NCI-H345 (cell line): Measurements from ENCODE around the gene NMRK2.

ENCODE experiments used
- DNase-seq: peaks from one replicate; lab custom pipeline; 2025; lab: John Stamatoyannopoulos, UW

NMRK2 gene

GRCh38 chr19:3981736-3982681 lies 49.1 kb downstream of the NMRK2 start:
- DNase-seq = no peak

GRCh38 chr19:3982701-3983541 lies 50.1 kb downstream of the NMRK2 start:
- DNase-seq = no peak

- DNase-seq = no peak
These were observed 50.7 kb downstream of the NMRK2 start for GRCh38 chr19:3983542-3983914.

GRCh38 chr19:3983936-3984583 lies 51.2 kb downstream of the NMRK2 start:
- DNase-seq = no peak

- no peak for DNase-seq
These were observed 51.7 kb downstream of the NMRK2 start for GRCh38 chr19:3984584-3984907.

GRCh38 chr19:3984908-3985642 lies 52.2 kb downstream of the NMRK2 start, which contains the start of gene EEF2:
Gene EEF2 (minus strand): TSS chr19:3985463. CDS start chr19:3985380, 83 bp downstream.
- DNase-seq = peak; percentile 92

GRCh38 chr19:3985643-3986259 lies 52.9 kb downstream of the NMRK2 start:
- DNase-seq = no peak

GRCh38 chr19:3986260-3987041 lies 53.6 kb downstream of the NMRK2 start:
- peak; percentile 94 for DNase-seq

- peak; percentile 90 for DNase-seq
These were observed 54.9 kb downstream of the NMRK2 start for GRCh38 chr19:3987619-3988371.

GRCh38 chr19:3990815-3991117 lies 57.9 kb downstream of the NMRK2 start:
- no peak for DNase-seq
